ENCODE measurements around the gene CASP8AP2.

- TF ChIP-seq, protein P1, sequence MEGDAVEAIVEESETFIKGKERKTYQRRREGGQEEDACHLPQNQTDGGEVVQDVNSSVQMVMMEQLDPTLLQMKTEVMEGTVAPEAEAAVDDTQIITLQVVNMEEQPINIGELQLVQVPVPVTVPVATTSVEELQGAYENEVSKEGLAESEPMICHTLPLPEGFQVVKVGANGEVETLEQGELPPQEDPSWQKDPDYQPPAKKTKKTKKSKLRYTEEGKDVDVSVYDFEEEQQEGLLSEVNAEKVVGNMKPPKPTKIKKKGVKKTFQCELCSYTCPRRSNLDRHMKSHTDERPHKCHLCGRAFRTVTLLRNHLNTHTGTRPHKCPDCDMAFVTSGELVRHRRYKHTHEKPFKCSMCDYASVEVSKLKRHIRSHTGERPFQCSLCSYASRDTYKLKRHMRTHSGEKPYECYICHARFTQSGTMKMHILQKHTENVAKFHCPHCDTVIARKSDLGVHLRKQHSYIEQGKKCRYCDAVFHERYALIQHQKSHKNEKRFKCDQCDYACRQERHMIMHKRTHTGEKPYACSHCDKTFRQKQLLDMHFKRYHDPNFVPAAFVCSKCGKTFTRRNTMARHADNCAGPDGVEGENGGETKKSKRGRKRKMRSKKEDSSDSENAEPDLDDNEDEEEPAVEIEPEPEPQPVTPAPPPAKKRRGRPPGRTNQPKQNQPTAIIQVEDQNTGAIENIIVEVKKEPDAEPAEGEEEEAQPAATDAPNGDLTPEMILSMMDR (conservative IDR thresholded peaks at IDR 0.05 in 1 of 2, IDR thresholded peaks at IDR 0.05 in 1 of 2; ENCODE audit: low read depth in 1 of 2, low read length in 2 of 2), result no peak
- TF ChIP-seq EZH2 (IDR thresholded peaks at IDR 0.05; ENCODE audit: low read length, missing control alignments), result no peak
Measured at GRCh38 chr6:89786970-89787369, 42.7 kb upstream of the CASP8AP2 start.
